ENCODE data around the gene MACC1.
"Not testable (repeated sequence)": the region's sequence is repeated elsewhere in the genome, so short reads cannot be mapped to it uniquely, and the experiment has no call there.

The MACC1 gene

GRCh38 chr7:20206104-20206896 is 10.9 kb downstream of the MACC1 start:
- no peak for DNase-seq

- DNase-seq = no peak
Measured at GRCh38 chr7:20203316-20203715, 13.9 kb downstream of the MACC1 start.

- no peak for DNase-seq
Measured at GRCh38 chr7:20201380-20201779, 15.8 kb downstream of the MACC1 start.

- no peak for DNase-seq
Measured at GRCh38 chr7:20200971-20201370, 16.2 kb downstream of the MACC1 start.

- no peak for DNase-seq
Measured at GRCh38 chr7:20200361-20200760, 16.8 kb downstream of the MACC1 start.

- DNase-seq = no peak
Measured at GRCh38 chr7:20199015-20199737, 18.0 kb downstream of the MACC1 start.

- no peak for DNase-seq
Measured at GRCh38 chr7:20198260-20198659, 18.9 kb downstream of the MACC1 start.

- no peak for DNase-seq
Measured at GRCh38 chr7:20197837-20198236, 19.3 kb downstream of the MACC1 start.

- no peak for DNase-seq
Measured at GRCh38 chr7:20197125-20197748, 19.9 kb downstream of the MACC1 start.

GRCh38 chr7:20194343-20194995 is 22.7 kb downstream of the MACC1 start:
- DNase-seq = no peak

- DNase-seq = no peak
Measured at GRCh38 chr7:20193873-20194272, 23.3 kb downstream of the MACC1 start.

GRCh38 chr7:20193242-20193777 is 23.9 kb downstream of the MACC1 start:
- DNase-seq = no peak

GRCh38 chr7:20191391-20191869 is 25.8 kb downstream of the MACC1 start:
- DNase-seq = no peak

- no peak for DNase-seq
Measured at GRCh38 chr7:20190560-20191390, 26.4 kb downstream of the MACC1 start.

- DNase-seq = no peak
Measured at GRCh38 chr7:20189852-20190251, 27.3 kb downstream of the MACC1 start.

- no peak for DNase-seq
Measured at GRCh38 chr7:20188567-20188966, 28.6 kb downstream of the MACC1 start.

GRCh38 chr7:20187850-20188249 is 29.3 kb downstream of the MACC1 start:
- DNase-seq = not testable (repeated sequence)

- DNase-seq = no peak
Measured at GRCh38 chr7:20185988-20186387, 31.2 kb downstream of the MACC1 start.

GRCh38 chr7:20183086-20183485 is 34.1 kb downstream of the MACC1 start:
- DNase-seq = no peak

GRCh38 chr7:20176578-20177242 is 40.5 kb downstream of the MACC1 start:
- DNase-seq = no peak

GRCh38 chr7:20173828-20174227 is 43.4 kb downstream of the MACC1 start:
- DNase-seq = no peak
